OCI-LY1 (cell line): Measurements from ENCODE around the gene RAB11FIP3.
A peak's percentile ranks its signal among the peaks of the same experiment; 100 is the strongest.

ENCODE experiments used
- H2AFZ ChIP-seq: fragments of 200-600 bp; sonication (generic), shearing (Covaris generic); 2 replicates; pipeline ENCODE4 v1.6.0; 2014; ENCODE audit warnings: antibody characterized with exemption, mild to moderate bottlenecking, low read length
- H3F3A ChIP-seq: fragments of 200-600 bp; sonication (generic), shearing (Covaris generic); 2 replicates; pipeline ENCODE4 v1.6.0; 2014; ENCODE audit warnings: mild to moderate bottlenecking, antibody characterized with exemption, low read length, moderate library complexity; ENCODE audit not compliant: insufficient read depth
- H3K27ac ChIP-seq: fragments of 200-600 bp; sonication (generic); 2 replicates; pipeline ENCODE4 v1.5.1; 2014; ENCODE audit warnings: low read length, mixed run types, mild to moderate bottlenecking, low read depth; ENCODE audit not compliant: poor library complexity, severe bottlenecking
- H3K27me3 ChIP-seq: fragments of 200-600 bp; sonication (generic); 2 replicates; pipeline ENCODE4 v1.6.0; 2014; ENCODE audit warnings: antibody characterized with exemption, mild to moderate bottlenecking, low read length, moderate library complexity; ENCODE audit not compliant: insufficient read depth
- H3K36me3 ChIP-seq: fragments of 200-600 bp; sonication (generic); 2 replicates; pipeline ENCODE4 v1.6.1; 2014; ENCODE audit warnings: mild to moderate bottlenecking, antibody characterized with exemption, low read length, moderate library complexity, mixed read lengths; ENCODE audit not compliant: insufficient read depth
- H3K4me1 ChIP-seq: fragments of 200-600 bp; sonication (generic); 2 replicates; pipeline ENCODE4 v1.5.1; 2014; ENCODE audit warnings: mild to moderate bottlenecking, low read length, moderate library complexity; ENCODE audit not compliant: insufficient read depth, severe bottlenecking
- H3K4me2 ChIP-seq: fragments of 200-600 bp; sonication (generic), shearing (Covaris generic); 2 replicates; pipeline ENCODE4 v1.6.1; 2014; ENCODE audit warnings: low read length
- H3K4me3 ChIP-seq: fragments of 200-600 bp; sonication (generic); 2 replicates; pipeline ENCODE4 v1.5.1; 2014; ENCODE audit warnings: low read length, low read depth, mild to moderate bottlenecking, mixed read lengths; ENCODE audit not compliant: poor library complexity, severe bottlenecking
- H3K79me2 ChIP-seq: fragments of 200-600 bp; shearing (Covaris generic); 2 replicates; pipeline ENCODE4 v1.6.1; 2016; ENCODE audit warnings: mixed run types, low read length, mixed read lengths; ENCODE audit not compliant: insufficient read depth
- H3K9ac ChIP-seq: fragments of 200-600 bp; sonication (generic), shearing (Covaris generic); 2 replicates; pipeline ENCODE4 v1.6.1; 2014; ENCODE audit warnings: mild to moderate bottlenecking, low read length, mixed read lengths
- H3K9me2 ChIP-seq: fragments of 200-600 bp; sonication (generic), shearing (Covaris generic); 2 replicates; pipeline ENCODE4 v1.6.1; 2014; ENCODE audit warnings: low read depth, mild to moderate bottlenecking, low read length, mixed read lengths
- H3K9me3 ChIP-seq: fragments of 200-600 bp; shearing (Covaris generic); 2 replicates; pipeline ENCODE4 v1.6.1; 2014; ENCODE audit warnings: low read length, mixed read lengths
- H4K20me1 ChIP-seq: fragments of 200-600 bp; sonication (generic), shearing (Covaris generic); 2 replicates; pipeline ENCODE4 v1.6.0; 2016; ENCODE audit warnings: mild to moderate bottlenecking, low read length; ENCODE audit not compliant: insufficient read depth
- EZH2 ChIP-seq: fragments of 200-600 bp; sonication (generic), shearing (Covaris generic); IDR thresholded peaks from 2 replicates; pipeline ENCODE4 v1.8.0; 2017; ENCODE audit warnings: borderline replicate concordance, mixed run types, mild to moderate bottlenecking, antibody characterized with exemption, low read length, moderate library complexity, mixed read lengths
- TF ChIP-seq, protein P1 (sequence below): fragments of 200-600 bp; sonication (generic), shearing (Covaris generic); IDR thresholded peaks from 2 replicates; pipeline ENCODE4 v1.5.1; 2017; ENCODE audit warnings: mild to moderate bottlenecking, antibody characterized with exemption, low read length, moderate library complexity, mixed read lengths

The RAB11FIP3 gene

DNA sequence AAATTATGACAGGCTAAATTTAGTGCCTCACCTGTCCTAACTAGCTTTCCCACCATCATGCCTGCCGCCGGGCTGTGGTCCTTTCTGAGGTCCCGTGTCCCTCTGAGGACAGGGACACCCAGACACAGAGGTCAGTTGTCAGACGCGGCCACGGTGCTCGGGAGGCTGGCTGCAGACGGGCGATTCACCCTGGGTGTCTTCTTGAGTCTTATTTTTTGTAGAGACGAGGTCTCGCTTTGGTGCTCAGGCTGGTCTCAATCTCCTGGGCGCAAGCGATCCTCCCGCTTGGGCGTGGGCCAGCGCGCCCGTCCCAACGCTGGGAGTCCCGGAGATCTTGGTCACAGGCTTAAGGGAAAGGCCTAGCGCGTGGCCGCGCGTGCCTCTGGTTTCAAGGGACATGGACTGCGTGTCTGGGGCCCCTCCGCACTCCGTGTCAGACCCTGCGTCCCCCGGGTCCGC is 797 bp upstream of the RAB11FIP3 start:
- Histone ChIP-seq H3K36me3 (no peaks in the 10 kb centered on the region; the same call in 1 of the 2 replicates), H3K79me2 (no peaks in the 10 kb centered on the region), H3K4me1 (peaks cover 29% of the 10 kb centered on the region), H3K9me3 (no peaks in the 10 kb centered on the region), H3K27ac (no peak overlapping the region), H3K4me2 (peak overlapping the region; percentile 74), H3K27me3 (peaks cover 13% of the 10 kb centered on the region), H4K20me1 (no peaks in the 10 kb centered on the region), H3F3A (no peaks in the 10 kb centered on the region), H2AFZ (no peak overlapping the region), H3K4me3 (peak overlapping the region; percentile 60), H3K9ac (peak overlapping the region; percentile 53; the same call in 1 of the 2 replicates), H3K9me2 (no peaks in the 10 kb centered on the region)
- TF ChIP-seq, protein P1, sequence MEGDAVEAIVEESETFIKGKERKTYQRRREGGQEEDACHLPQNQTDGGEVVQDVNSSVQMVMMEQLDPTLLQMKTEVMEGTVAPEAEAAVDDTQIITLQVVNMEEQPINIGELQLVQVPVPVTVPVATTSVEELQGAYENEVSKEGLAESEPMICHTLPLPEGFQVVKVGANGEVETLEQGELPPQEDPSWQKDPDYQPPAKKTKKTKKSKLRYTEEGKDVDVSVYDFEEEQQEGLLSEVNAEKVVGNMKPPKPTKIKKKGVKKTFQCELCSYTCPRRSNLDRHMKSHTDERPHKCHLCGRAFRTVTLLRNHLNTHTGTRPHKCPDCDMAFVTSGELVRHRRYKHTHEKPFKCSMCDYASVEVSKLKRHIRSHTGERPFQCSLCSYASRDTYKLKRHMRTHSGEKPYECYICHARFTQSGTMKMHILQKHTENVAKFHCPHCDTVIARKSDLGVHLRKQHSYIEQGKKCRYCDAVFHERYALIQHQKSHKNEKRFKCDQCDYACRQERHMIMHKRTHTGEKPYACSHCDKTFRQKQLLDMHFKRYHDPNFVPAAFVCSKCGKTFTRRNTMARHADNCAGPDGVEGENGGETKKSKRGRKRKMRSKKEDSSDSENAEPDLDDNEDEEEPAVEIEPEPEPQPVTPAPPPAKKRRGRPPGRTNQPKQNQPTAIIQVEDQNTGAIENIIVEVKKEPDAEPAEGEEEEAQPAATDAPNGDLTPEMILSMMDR: no peak
- no peak for TF ChIP-seq EZH2

DNA sequence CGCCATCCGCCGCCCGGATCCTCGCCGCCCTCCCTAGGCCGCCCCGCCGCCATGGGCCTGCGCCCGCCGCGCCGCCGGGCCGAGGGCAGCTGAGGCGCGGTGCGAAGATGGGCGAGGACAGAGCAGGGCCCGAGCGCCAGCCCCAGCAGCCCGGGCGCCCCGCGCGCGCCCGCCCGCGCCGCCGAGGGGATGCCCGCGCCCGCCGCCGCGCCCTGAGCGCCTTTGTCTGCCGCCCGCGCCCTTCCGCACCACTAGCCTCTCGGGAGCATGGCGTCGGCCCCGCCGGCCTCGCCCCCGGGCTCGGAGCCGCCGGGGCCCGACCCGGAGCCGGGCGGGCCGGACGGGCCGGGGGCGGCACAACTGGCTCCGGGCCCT is 278 bp downstream of the RAB11FIP3 start:
- H3K27ac ChIP-seq: no peak overlapping the region
- H3K4me3 ChIP-seq: peak overlapping the region; percentile 60
- H3K27me3 ChIP-seq: peaks cover 10% of the 10 kb centered on the region
- peaks cover 29% of the 10 kb centered on the region for H3K4me1 ChIP-seq
- H3K4me2 ChIP-seq: peak overlapping the region; percentile 74
- no peaks in the 10 kb centered on the region for H3K9me3 ChIP-seq
- H2AFZ ChIP-seq: no peak overlapping the region
- peak overlapping the region; percentile 53; the same call in 1 of the 2 replicates for H3K9ac ChIP-seq
- H4K20me1 ChIP-seq: no peaks in the 10 kb centered on the region
- H3F3A ChIP-seq: no peaks in the 10 kb centered on the region
- H3K36me3 ChIP-seq: no peaks in the 10 kb centered on the region; the same call in 1 of the 2 replicates
- H3K9me2 ChIP-seq: no peaks in the 10 kb centered on the region
- no peak for TF ChIP-seq EZH2
- TF ChIP-seq, protein P1: no peak
- H3K79me2 ChIP-seq: no peaks in the 10 kb centered on the region

- peaks cover 8% of the 10 kb centered on the region for H3K27me3 ChIP-seq
- no peak overlapping the region for H2AFZ ChIP-seq
- no peaks in the 10 kb centered on the region for H3K9me2 ChIP-seq
- peak overlapping the region; percentile 71 for H3K4me3 ChIP-seq
- H3K36me3 ChIP-seq: no peaks in the 10 kb centered on the region; the same call in 1 of the 2 replicates
- H3F3A ChIP-seq: no peaks in the 10 kb centered on the region
- no peaks in the 10 kb centered on the region for H3K79me2 ChIP-seq
- H3K4me2 ChIP-seq: peak overlapping the region; percentile 89
- peaks cover 29% of the 10 kb centered on the region for H3K4me1 ChIP-seq
- no peak for TF ChIP-seq EZH2
- TF ChIP-seq, protein P1: no peak
- H3K9me3 ChIP-seq: no peaks in the 10 kb centered on the region
- H4K20me1 ChIP-seq: no peaks in the 10 kb centered on the region
- H3K9ac ChIP-seq: peak overlapping the region; percentile 68
- no peak overlapping the region for H3K27ac ChIP-seq
Observed at GRCh38 chr16:426115-426905, 861 bp downstream of the RAB11FIP3 start.
